CD4-positive, alpha-beta T cell treated with Interleukin-4 for 1 hour (primary cell): ENCODE data around the gene HAPLN2.
A peak's percentile ranks its signal among the peaks of the same experiment; 100 is the strongest.

Source experiments
- DNase-seq, 2 donors: peaks; one replicate each; pipeline ENCODE4 v3.0.0-alpha.2; 2020 to 2022

HAPLN2 gene

DNA sequence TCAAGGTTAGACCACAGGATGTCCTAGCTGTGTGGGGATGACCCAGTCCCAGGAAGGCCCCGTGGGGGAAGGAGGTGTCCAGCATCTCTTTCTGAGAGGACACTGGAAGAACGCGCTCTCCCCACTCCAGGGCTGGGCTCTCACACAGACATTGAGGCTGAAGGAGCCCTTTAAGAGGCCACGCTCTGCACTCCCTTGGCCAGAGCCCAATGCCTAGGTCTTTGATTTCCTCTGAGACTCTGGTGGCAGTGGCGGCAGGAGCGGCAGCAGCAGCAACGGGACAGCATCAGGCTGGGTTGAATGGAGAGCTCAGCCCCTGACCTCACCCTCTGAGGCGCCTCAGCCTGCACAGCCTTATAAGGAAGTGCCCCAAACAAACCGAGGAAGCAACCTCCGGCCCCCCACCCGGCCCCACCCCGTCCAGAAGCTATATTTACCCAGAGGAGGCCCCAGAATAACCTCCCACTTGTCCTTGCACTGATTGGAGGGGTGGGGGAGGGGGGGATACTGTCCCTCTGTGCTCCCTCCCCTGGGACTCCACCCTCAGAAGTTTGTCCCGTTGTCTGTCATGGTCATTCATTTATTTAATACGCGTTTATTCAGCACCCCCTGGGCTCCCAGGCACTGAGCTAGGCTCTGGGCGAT lies 45.7 kb downstream of the HAPLN2 start:
- DNase-seq = peak in 1 of 2 donors; percentile 27

DNA sequence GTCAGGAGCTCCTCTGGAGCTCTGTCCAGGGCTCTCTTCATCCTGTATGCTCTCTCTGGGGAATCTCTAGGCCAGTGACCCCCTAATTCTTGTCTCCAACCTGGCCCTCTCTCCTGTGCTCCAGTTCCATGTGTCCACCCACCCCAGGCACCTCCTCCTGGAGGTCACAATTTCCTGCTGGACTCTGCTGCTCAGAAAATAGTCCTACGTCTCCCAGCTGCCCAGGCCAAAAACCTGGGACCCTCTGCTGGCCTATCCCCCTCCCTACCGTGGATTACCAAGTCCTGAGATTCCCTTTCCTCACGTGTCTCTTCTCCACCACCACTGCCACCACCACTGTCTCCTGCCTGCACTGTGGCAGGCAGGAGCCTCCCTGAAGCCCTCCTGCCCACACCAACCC lies 46.3 kb downstream of the HAPLN2 start:
- DNase-seq = no peak

DNA sequence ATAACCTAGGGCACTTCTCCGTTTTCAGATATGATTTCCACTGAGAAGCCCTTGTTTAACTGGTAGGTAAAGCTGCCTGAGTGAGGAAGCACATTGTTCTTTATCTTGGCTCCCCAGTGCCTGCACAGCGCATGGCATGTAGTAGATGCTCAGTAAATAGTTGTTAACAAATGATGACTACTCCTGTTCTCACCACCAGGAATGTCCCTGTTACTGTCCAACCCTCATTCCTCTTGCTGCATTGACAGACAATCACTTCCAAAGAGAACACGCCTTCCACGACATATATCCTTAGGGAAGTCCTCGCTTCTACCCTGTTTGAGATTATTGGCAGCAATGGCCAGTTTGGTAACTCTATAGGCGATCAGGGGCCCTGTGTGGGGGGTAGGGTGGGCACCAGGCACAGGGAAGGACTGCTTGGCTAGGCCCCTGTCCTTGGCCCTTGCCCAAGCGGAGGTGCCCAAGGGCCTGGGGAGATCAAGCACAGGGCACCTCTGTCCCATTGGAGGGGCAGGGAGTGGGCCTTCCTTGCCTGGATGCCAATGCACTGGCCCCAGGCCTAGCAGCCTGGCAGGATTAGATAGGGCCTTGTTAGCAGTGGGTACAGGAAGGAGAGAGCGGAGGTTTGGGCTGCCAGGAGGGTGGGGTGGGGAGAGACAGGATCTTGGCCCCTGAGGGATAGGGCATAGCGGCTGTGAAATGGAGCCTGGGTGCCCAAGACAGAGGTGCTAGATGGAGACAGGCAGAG lies 47.8 kb downstream of the HAPLN2 start:
- no peak for DNase-seq

DNA sequence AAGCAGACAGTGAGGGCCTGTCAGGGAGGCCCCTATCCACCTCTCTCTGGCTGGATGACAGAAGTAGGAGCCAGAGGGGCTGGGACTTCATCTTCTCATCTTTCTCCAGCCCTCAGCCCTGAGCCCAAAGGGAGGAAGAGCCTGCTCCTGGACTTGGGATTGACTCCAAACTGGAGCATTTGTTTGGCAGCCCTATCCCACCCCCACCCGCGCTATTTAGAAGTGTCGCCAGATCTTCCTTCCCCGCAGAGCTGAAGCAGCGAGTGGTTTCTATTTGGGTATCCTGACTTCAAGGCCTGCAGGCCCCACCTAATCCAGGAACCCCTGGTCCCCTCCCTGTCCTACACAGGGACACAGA lies 48.4 kb downstream of the HAPLN2 start:
- no peak for DNase-seq

DNA sequence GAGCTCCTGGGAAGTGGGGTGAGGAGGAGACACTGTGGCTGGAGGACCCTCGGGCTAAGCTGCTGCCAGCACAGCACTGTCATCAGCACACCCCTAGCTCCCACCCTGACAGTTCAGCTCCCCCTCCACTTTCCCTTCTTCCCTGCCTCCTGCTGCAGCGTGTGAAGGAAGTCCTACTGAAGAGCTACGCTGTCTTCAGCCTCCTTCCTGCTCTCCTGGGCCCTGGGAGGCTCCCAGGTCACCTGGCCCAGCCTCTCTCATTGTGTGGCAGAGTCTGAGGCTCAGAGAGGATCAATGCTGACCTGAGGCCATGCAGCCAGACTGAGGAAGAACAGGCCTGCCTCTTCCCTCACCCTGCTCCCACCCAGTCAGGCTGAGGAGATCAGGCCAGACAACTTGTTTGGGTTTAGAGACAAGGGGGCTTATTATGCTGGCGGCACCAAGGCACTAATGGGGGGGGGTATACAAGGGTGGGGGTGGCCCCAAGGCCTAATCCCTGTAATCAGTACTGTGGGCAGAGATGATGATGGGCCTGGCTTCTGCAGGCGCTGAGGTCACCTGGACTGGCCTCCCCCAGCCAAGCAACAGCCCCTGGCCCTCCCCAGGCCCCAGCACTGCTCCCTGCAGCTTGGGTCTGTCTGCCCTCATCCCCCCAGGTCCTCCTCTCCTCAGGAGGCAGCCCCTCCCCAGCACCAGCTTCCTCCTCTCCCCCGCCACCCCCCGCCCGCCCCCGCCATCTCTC lies 48.9 kb downstream of the HAPLN2 start:
- no peak for DNase-seq

DNA sequence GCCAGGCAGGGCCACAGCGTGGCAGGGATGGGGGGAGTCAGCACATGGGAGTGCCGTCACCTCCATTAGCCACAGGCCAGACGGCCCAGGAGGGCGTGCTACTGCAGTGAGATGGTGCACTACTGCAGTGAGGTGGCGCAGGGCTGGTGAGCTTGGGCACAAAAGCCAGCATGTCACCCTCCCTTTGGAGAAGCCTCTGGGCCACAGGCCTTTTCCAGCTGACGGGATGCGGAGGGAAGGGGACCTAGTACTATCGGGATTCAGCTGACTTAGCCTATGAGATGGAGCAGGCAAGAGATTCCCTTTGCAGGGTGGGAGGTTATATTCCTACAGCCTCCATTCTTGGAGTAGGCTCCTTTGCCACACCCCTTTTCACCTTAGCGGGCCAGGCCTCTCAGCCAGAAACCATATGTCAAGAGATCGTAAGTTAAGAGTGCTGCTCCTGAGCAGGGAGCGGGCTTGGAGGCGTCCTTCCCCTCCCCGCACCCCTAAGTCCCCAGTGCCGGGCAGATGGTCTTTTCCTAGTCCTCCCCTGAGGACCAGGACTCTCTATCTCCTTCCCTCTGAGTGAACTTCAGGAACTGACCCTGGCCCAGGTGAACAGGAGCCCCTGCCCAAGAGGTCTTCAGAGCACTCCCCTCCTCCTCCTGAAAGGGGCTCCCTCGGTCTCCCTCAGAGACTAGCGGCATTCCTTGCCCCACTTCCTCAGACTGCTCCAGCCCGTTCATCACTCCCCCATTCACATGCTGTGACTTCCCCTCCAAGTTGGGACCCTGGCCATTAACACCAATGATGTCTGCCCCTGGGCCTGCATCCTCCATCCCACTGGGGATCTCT lies 49.8 kb downstream of the HAPLN2 start:
- no peak for DNase-seq

DNA sequence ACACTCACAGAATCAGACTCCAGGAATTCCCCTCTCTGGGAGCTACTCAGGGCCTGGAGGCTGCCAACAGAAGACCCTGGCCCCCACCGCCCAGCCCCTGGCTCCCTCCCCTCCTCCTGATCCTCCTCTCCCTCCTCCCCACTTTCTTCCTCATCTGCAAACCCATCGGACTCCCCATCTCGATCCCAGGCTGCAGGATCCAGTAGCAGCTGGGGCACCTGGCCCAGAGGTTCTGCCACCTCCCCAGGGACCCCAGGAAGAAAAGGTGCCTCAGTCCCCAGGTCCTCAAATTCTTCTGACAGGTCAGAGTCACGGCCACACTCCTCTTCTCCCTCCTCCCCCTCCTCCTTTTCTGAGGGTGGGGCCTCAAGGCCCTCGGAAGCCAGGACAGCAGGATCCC lies 50.6 kb downstream of the HAPLN2 start:
- DNase-seq = no peak

DNA sequence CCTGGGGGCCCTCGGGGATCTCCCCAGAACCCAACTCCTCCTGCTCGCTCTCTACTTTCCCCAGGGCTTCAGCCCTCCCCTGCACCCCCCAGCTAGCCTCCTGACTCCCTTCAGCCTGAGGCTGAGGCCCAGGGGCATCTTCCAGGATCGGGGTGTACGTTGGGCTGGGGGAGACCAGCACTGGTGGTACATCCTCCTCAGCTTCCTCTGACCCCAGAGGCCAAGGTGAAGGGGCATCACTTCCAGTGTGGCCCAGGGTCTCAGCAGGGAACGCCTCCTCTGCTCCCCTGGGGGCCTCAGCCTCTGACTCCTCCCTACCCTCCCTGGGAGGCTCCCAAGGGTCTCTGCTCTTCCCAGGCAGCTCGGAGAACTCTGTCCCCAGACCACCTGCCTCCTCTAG lies 51.1 kb downstream of the HAPLN2 start:
- DNase-seq = no peak

DNA sequence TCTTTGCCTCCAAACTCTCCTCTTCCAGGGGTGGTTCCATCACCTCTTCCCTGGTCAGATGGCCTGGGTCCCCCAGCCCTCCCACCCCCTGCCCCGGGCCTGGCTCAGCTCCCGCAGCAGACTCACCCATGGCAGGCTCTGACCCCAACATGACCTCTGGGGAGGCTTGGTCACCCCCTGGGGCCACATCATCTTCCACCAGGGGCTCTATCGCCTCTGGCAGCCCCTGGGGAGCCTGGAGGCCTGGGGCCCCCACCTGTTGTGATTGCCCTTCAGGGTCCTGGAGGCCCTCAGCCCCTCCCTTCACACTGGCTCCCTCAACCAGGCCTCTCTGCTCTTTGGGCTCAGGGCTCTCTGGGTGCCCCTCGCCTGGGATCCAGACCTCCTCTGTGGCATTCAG lies 51.6 kb downstream of the HAPLN2 start:
- no peak for DNase-seq

DNA sequence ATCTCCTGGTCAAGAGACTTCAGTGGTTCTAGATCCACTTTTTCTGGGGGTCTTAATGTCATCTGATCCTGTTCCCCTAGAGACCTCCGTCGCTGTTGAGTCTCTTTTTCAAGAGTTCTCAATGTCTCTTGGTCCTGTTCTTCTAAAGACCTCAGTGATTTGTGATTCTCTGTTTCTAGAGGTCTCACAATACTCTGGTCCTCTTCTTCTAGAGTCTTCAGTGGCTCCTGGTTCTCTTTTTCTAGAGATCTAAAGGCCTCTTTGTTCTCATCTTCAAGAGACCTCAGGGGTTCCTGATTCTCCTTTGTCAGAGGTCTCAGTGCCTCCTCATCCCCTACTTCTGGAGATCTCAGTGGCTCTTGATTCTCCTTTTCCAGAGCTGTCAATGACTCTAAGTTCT lies 52.6 kb downstream of the HAPLN2 start:
- DNase-seq = no peak

DNA sequence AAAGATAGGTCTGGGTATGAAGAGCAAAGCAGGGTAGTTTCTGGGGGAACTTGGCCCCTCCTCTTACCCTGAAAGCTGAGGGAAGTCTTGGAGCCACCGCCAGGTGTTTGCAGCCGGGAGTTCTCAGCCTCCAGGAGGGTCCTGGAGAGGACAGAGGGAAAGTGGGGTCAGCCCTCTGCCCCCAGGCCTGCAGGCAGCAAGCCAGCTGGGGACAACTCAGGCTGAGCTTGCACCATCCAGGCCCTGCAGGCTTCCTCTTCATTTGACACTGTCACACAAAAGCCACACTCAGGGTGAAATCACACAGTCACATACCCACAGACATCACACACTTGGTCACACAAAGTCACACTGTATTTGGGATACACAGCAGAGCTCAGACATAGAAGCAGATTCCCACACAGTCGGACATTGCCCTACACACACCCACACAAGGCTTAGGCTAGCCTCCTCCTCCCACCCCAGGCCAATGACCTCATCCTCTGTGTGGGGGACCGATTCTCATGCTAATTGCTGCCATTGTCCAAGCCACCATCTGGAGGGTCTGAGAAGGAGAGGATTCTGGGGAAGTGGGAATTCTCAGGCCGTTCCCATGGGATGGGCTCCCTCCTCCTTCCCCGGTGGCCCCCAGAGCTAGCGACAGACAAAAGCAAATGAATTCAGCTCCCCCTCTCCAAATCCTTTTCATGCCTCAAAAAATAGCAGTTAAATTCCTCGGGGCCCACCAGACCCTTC lies 54.3 kb downstream of the HAPLN2 start:
- no peak for DNase-seq
